Suprapubic skin (tissue), 4 donors: ENCODE measurements around the gene LRPAP1. TPM values are rescaled to one million over a fixed set of nuclear protein-coding genes. Genes with fewer than 3 reads are reported as not detected.

ENCODE experiments used
- DNase-seq, 2 donors: peaks; one replicate each; pipeline ENCODE4 v3.0.0-alpha.2; 2019; ENCODE audit warnings: low spot score in 2 of 2
- H3K27ac ChIP-seq: fragments of 200-600 bp; sonication (generic); one replicate; pipeline ENCODE4 v1.5.1; 2019
- H3K27me3 ChIP-seq: fragments of 200-600 bp; sonication (generic); one replicate; pipeline ENCODE4 v1.5.1; 2019
- H3K36me3 ChIP-seq: fragments of 200-600 bp; sonication (generic); one replicate; pipeline ENCODE4 v1.5.1; 2019
- H3K4me1 ChIP-seq: fragments of 200-600 bp; sonication (generic); one replicate; pipeline ENCODE4 v1.5.1; 2019
- H3K4me3 ChIP-seq: fragments of 200-600 bp; sonication (generic); one replicate; pipeline ENCODE4 v1.5.1; 2019; ENCODE audit warnings: mild to moderate bottlenecking
- H3K9me3 ChIP-seq: fragments of 200-600 bp; sonication (generic); one replicate; pipeline ENCODE4 v1.5.1; 2019
- EP300 ChIP-seq: sonication (generic); formaldehyde crosslinking; IDR thresholded peaks from one replicate; pipeline ENCODE4 v1.6.1; 2017; ENCODE audit warnings: antibody characterized with exemption
- POLR2A ChIP-seq, 2 donors: fragments of 450-650 bp; IDR thresholded peaks; one replicate each; pipeline ENCODE4 v1.6.1; 2017; ENCODE audit warnings: antibody characterized with exemption in 2 of 2, mild to moderate bottlenecking in 2 of 2, moderate library complexity in 2 of 2
- POLR2AphosphoS5 ChIP-seq, 3 donors: sonication (generic); formaldehyde crosslinking; IDR thresholded peaks; one replicate each; pipeline ENCODE4 v1.6.1; 2017; ENCODE audit warnings: antibody characterized with exemption in 3 of 3
- WGBS: methylation state at CpG from one replicate; pipeline ENCODE4 v1.1.5; 2018; 5-methylcytosine and 5-hydroxymethylcytosine counted together
- total RNA-seq, 4 donors: library from RNA; depleted of rRNA; stranded (reverse); fragments of >200 nt; gene quantifications; one replicate each; pipeline ENCODE4 v1.1.0, GENCODE V29; 2016
- TF ChIP-seq, protein P1 (sequence below), 2 donors: fragments of 200-600 bp in 1 of 2; fragments of 450-650 bp in 1 of 2; sonication (generic) in 1 of 2; IDR thresholded peaks; one replicate each; pipeline ENCODE4 v1.5.1; 2016 to 2019; ENCODE audit warnings: antibody characterized with exemption in 2 of 2, mild to moderate bottlenecking in 1 of 2, moderate library complexity in 1 of 2

LRPAP1 gene
- total RNA-seq, 4 donors from 2014 or later = 88.8 to 114 (median 95.5) TPM

DNA sequence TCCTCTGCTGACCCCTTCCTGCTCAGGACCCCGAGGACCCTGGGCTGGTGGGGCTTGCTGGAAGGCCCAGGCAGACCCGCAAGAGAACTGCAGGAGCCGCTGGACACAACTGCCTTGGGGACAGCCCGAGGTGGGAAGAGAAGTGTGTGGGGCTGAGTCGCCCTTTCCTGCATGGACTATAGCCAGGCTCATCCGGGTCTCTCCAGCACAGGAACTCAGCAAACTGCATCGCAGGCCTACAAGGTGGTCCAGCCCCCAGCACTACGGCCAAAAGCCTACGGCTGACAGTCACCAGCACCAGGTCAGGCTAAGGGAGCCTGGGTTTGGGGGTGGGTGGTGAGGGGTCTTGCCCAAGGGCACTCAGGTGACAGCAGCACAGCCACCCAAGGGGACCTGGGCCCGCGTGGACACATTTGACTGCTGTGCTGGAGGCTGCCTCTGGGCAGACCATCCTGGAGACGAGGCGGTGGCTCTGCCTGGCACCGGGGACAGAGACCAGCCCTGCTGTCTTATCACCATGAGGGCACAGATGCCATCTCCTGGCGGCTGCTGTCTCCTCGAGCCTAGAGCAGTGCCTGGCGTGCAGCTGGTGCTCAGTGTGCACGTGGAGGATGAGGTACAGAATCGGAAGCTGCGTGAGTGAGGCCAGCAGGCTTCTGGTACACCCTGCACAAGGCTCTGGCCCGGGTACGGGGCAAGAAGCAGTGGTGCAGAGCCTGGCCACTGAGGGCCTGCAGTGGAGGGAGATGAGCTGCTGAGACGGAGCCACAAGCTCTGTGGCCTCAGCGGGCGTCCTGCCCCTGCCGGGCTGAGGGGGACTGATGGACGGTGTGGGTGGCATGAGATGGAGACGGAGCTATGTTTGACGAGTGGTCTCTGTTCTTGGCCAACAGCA is 15.1 kb downstream of the LRPAP1 start:
- peak in 1 of 2 donors; percentile 50 for DNase-seq
- TF ChIP-seq POLR2AphosphoS5 (IDR thresholded peaks at IDR 0.05) (no peak), EP300 (no peak)
- TF ChIP-seq, protein P1, sequence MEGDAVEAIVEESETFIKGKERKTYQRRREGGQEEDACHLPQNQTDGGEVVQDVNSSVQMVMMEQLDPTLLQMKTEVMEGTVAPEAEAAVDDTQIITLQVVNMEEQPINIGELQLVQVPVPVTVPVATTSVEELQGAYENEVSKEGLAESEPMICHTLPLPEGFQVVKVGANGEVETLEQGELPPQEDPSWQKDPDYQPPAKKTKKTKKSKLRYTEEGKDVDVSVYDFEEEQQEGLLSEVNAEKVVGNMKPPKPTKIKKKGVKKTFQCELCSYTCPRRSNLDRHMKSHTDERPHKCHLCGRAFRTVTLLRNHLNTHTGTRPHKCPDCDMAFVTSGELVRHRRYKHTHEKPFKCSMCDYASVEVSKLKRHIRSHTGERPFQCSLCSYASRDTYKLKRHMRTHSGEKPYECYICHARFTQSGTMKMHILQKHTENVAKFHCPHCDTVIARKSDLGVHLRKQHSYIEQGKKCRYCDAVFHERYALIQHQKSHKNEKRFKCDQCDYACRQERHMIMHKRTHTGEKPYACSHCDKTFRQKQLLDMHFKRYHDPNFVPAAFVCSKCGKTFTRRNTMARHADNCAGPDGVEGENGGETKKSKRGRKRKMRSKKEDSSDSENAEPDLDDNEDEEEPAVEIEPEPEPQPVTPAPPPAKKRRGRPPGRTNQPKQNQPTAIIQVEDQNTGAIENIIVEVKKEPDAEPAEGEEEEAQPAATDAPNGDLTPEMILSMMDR (IDR thresholded peaks at IDR 0.05) = no peak
- Histone ChIP-seq H3K4me1 (no peaks in the 10 kb centered on the region), H3K9me3 (no peaks in the 10 kb centered on the region), H3K27ac (no peak overlapping the region), H3K36me3 (peaks cover 100% of the 10 kb centered on the region), H3K27me3 (no peaks in the 10 kb centered on the region), H3K4me3 (no peak overlapping the region)
- WGBS = 93% methylated on average over 15 of the region's 29 CpGs

DNA sequence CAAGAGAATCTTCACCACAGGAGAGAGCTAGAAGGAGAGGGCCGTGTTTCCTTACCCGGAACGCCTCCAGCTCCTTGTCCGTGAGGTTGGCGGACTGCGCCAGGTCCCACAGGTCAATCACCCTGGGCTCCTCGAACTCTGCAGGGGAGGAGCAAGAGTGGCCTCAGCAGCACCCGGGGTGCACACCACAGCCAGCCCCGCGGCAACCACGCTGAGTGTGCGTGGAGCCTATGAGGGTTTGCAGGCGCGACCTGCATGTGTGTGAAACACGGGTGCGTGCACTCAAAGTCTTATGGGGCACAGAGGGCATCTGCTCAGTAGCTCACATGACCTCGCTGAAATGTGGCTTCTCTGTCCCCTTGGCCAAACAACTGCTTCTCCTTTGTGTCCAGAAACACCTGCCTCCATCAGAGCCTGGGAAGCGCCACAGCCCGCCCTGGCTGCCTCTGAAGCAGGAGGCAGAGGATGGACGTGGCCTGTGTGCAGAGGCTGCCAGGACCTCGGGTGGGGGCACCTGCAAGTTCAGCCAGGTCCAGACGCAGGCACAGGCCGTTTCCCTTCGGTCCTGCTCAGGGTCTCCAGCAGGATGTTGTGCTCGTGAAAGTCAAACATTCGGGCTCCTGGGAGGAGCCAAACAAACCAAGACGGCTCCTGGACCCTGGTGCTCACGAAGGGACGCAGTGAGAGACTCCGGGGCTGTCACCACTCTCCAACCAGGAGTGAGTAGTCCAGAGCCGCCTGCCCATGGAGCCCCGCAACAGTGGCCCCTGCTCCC is 16.0 kb downstream of the LRPAP1 start:
- no peaks in the 10 kb centered on the region for H3K9me3 ChIP-seq
- H3K36me3 ChIP-seq = peaks cover 98% of the 10 kb centered on the region
- 93% methylated on average over 25 of the region's 32 CpGs for WGBS
- TF ChIP-seq POLR2A (IDR thresholded peaks at IDR 0.05) (no peak), POLR2AphosphoS5 (IDR thresholded peaks at IDR 0.05) (no peak), EP300 (no peak)
- TF ChIP-seq, protein P1 (IDR thresholded peaks at IDR 0.05) = no peak
- H3K4me1 ChIP-seq = no peaks in the 10 kb centered on the region
- no peak for DNase-seq
- H3K4me3 ChIP-seq = no peak overlapping the region
- H3K27ac ChIP-seq = no peak overlapping the region
- H3K27me3 ChIP-seq = no peaks in the 10 kb centered on the region

DNA sequence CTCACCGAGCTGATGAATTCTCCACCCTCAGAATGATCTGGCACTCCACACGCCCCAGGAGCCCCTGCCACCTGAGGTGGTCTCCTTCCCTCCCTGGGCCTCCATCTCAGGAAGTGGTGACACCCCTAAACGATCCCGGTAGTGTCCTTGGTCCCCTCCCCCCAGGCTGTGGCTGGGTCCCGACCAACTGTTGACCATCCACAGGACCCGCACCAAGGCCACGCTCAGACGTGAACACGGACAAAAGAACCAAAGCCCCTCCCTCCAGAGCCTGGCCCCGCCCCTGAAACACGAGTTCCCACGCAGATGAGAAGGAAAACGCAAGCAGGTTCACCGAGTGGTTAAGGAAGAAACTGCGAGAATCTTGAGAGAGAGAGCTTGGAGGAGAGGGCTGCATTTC is 16.6 kb downstream of the LRPAP1 start:
- TF ChIP-seq, protein P1 (IDR thresholded peaks at IDR 0.05) = no peak
- TF ChIP-seq EP300 (no peak), POLR2A (IDR thresholded peaks at IDR 0.05) (no peak), POLR2AphosphoS5 (IDR thresholded peaks at IDR 0.05) (no peak)
- Histone ChIP-seq H3K27me3 (no peaks in the 10 kb centered on the region), H3K4me1 (no peaks in the 10 kb centered on the region), H3K9me3 (no peaks in the 10 kb centered on the region), H3K27ac (no peak overlapping the region), H3K4me3 (no peak overlapping the region), H3K36me3 (peaks cover 98% of the 10 kb centered on the region)
- DNase-seq = no peak
- 84% methylated on average over 14 of the region's 15 CpGs for WGBS

DNA sequence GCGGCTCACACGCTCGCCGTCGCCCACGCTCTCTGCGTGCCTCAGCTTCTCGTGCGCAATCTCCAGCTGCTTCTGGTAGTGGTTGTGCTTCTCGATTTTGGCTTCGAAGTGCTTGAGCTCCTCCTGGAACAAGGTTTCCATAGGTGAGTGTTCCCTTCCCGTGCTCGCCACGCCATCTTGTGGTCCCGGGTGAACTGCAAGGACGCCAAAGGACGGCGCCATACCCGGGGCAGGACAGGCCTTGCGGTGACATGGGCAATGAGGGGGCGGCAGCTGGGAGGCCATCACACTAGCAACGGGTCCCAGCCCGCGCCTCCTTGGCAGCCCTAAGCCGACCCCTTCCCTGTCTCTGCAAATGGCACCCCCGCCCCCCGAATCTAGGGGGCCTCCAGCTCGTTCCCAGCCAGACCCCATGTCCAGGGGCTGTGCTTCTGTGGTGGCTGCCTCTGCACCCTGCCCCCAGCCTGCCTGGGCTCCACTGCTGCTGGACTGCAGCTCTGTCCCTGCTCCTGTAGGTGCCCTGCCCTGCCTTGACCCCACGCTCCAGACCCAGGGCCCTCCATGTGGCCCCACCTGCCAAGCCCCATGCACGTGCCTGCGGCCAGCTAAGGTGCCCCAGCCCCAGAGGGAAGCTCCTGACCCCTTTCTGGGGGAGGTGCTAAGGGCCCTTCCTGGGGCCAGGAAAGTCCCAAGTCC is 17.3 kb downstream of the LRPAP1 start:
- no peak for DNase-seq
- WGBS = 89% methylated on average over 29 of the region's 31 CpGs
- Histone ChIP-seq H3K4me1 (no peaks in the 10 kb centered on the region), H3K27me3 (no peaks in the 10 kb centered on the region), H3K27ac (no peak overlapping the region), H3K4me3 (no peak overlapping the region), H3K9me3 (no peaks in the 10 kb centered on the region), H3K36me3 (peaks cover 98% of the 10 kb centered on the region)
- no peak for TF ChIP-seq EP300
- TF ChIP-seq, protein P1 (IDR thresholded peaks at IDR 0.05) = no peak
- no peak for TF ChIP-seq POLR2AphosphoS5 (IDR thresholded peaks at IDR 0.05)
- TF ChIP-seq POLR2A (IDR thresholded peaks at IDR 0.05) = no peak
